Measurements from ENCODE around the gene PPP1R3G.

- no peak for TF ChIP-seq CTCF (IDR thresholded peaks at IDR 0.05)
- no peak for TF ChIP-seq ZFX (IDR thresholded peaks at IDR 0.05; ENCODE audit: borderline replicate concordance)
These were observed 48.8 kb downstream of the PPP1R3G start for GRCh38 chr6:5133943-5134342.

Data from 22Rv1 (cell line).